HG02571 (cell line): ENCODE results near the gene TNPO1.
"Not testable (repeated sequence)": the region's sequence is repeated elsewhere in the genome, so short reads cannot be mapped to it uniquely, and the experiment has no call there.

Source experiments
- ATAC-seq: cut with Tn5 transposase; IDR thresholded peaks from one replicate; pipeline ENCODE4 v1.9.1; 2021; ENCODE audit warnings: mild to moderate bottlenecking, moderate library complexity; ENCODE audit not compliant: unreplicated experiment

TNPO1 gene

DNA sequence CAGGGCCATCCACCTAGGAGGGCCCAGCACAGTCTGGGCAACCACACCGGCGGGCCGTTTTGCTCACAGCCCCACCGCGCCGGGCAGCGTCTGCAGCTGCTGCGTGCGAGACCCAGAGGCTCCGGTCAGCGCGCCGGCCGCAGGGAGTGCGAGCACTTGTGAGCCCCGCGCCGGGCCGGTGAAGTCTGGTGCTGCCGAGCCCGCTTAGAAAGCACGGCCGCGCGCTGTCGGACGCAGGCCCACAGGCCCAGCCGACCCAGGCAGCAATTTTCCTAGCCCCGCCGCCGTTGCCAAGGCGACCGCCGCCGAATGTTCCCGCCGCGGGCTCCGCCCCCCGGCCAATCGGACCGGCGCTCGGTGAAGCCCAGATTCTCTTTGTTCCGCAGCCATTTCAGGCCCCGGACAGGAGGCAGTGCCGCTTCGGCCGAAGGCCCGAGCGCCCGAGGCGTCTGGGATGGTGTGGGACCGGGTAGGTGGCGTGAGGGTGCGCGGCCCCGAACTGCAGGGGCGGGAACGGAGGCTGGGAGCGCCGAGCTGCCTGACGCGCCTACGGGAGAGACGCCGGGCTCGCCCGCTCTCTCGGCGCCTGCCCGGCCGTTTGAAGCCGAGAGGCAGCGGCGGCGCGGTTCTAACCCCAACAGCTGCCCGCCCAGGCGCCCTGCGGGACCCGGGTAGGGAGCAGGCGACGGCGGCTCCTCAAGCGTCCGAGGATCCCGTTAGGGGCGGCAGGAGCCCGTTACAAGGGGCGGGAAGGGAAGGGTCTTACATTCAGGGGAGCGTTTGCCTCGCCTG, at the start of gene TNPO1:
Gene TNPO1, plus strand, starts transcription at position 378 of the 792 bp plus-strand sequence. Its CDS starts 77 bp downstream, at position 455.
- peak; percentile 81 for ATAC-seq

DNA sequence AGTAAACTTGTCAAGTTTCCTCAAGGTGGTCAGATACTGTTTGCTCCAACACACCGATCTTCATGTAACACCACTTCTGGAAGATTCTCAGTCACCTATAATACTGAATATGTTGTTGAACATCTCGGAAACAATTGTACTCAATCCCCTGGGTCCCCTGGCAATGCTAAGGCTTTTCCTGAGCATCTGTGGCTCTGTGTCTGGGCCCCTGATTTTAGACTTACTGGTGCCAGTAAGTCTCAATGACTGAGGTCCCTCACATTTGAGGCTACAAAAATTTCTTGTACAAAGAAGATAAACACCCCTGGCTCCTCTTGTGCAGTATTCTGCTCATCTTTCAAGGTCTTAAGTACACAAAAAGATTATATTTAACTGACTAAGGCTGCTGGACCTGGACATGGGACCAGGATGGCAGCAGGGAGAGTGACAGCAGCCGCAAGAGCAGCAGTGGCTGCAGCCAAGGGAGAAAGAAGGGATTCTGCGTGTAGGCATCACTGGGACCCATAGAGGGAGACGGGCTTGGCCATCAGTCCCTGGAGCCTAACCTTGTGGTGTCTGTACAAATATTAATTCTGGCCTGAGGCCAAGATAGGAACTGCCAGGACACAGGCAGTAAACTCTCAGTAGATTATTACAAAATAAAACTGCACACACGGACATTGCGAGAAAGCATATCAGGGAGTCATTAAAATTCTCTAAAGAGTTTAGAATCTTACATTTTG, 49.0 kb upstream of the TNPO1 start:
- no peak for ATAC-seq

DNA sequence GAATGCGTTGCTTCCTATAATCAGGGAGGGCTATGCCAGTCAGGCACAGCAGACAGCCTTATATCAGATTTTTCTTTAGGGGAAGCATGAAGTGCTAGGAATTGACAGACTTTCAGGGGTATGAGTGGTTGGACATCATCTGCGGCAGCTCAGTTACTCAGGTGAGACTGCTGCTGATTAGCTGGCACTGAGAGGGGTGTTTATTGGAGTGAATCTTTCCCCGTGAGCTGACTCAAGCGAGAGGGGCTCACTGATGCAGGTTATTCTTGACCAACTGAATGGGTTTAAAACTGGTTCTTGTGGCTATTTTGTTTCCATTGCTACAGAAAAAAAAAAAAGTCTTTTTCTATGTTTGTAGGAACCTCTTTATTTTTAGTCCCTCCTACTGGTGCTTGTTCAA, 46.2 kb upstream of the TNPO1 start:
- ATAC-seq = no peak

DNA sequence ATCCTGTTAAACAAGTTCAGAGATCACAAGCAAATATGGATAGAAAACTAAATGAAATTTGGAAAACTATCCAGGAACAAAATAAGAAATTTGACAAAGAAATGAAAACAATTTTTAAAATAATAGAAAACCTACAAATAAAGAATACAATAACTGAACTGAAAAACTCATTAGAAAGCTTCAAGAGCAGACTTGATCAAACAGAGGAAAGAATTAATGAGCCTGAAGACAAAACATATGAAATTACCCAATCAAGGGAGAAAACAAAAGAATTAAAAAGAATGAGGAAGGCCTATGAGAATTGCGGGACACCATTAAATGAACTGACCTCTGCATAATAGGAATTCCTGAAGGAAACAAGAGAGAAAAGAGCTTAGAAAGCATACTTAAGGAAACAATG, 39.8 kb upstream of the TNPO1 start:
- ATAC-seq = no peak

DNA sequence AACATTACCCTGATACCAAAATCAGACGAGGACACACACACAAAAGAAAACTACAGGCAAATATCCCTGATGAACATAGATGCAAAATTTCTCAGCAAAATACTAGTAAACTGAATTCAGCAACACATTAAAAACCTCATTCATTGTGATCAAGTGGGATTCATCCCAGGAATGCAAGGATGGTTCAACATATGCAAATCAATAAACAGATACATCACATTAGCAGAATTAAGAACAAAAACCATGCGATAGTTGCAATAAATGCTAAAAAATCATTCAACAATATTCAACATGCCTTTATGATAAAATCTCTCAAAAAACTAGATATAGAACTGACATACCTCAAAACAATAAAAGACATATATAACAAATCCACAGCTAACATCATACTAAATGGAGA, 36.9 kb upstream of the TNPO1 start:
- ATAC-seq = no peak

DNA sequence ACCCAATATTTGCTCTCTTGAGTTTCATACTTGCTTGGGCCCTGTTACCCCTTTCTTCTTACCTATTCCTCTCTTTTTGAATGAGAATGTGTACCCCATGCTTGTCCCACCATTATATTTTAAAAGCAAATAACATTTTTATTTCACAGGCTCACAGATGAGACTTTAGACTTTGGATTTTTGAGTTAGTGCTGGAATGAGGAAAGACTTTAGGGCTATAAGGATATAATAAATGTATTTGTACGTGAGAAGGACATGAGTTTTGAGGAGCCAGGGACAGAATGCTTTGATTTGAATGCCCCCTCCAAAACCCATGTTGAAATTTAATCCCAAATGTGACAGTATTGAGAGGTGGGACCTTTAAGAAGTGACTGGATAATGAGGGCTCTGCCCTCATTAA, 33.1 kb upstream of the TNPO1 start:
- no peak for ATAC-seq

DNA sequence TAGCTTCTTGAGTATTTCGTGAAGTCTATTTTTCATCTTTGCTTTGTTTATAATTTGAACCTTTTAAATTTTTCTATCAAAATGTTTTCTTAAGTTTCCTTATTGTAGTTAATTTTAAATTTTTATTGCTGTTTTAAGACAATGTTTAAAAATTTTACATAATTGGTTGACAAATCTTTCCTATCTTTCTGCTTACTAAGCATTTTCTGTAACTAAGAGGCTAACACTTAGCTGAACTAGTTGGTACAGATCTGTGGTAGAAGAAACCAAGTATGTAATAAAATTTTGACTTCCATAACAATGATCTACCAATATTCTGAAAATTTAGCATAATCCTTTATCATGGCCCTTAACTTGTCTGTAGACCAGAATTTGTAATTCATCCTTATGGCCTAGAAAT, 32.3 kb upstream of the TNPO1 start:
- ATAC-seq = no peak

DNA sequence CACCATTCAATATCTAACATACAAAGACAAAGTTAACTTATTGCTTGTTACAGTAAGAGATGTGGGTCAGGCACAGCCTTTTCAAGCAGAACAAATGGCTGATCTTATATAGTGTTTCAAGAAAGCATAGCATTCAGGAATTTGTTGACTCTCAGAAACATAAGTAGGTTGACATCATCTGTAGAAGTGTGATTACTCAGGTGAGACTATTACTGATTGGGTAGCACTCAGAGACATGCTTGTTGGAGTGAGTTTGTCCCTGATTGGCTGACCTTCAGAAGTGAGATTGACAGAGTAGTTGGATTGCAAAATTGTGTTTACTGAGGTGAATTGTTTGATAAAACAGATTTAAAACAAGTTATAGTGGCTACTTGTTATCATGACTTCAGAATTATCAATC, 30.7 kb upstream of the TNPO1 start:
- no peak for ATAC-seq

DNA sequence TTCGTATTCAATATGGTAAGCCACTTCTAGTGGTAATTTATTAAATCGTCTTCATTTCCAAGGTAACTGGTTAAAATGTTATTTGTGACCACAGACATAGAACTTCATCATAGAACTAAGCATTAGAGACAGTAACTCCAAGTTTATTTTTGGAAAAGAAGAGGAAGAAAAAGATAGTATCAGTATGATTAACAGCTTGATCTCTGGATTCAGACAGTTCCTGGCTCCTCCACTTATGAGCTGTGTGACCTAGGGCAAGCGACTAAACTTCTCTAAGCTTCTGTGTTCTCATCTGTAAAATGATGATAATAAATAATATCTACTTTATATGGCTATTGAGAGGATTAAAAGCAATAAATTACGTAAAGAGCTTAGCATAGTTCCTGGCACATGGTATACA, 29.8 kb upstream of the TNPO1 start:
- ATAC-seq = no peak

DNA sequence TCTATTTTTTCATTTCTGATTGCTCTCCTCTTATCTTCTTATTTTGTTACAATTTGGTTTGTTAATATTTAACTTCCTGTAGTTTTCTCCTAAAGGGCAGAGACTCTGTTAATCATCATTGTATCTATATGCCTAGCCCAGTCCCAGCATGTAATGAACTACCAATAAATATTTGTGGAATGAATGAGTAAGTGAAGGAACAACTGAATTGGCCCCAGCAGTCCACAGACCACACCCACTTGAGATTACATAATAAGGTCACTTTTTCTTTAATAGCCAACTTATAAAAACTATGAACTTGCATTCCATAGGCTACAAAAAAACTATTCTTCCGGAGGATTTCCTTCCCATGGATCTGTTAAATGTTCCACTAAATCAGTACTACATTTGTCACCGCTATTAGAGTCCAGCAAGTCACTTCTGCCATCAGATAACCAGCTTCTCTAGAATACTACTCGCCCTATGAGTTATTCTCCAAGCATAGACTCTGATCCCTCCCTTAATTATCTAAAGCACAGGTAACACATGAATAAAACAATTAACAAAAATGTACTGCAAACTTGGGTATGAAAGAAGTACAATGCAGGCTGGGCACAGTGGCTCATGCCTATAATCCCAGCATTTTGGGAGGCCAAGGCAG, 27.5 kb upstream of the TNPO1 start:
- no peak for ATAC-seq

DNA sequence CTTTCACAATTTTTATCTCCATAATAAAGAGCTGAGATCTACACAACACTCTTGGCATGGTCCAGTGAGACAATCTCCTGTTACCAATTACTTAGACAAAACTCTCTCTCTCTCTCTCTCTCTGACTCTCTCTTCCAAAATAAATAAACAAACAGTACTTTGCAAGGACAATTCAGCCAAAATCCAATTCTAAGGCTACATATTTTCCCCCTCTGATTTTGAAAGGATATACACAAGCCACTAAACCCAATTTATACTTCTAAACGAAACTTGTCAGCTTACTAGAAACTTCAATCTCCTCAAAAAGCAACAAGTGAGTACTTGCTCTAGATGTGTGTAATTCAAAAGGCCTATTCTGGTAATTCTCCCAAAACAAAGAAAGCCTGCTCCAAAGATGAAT, 26.3 kb upstream of the TNPO1 start:
- no peak for ATAC-seq

DNA sequence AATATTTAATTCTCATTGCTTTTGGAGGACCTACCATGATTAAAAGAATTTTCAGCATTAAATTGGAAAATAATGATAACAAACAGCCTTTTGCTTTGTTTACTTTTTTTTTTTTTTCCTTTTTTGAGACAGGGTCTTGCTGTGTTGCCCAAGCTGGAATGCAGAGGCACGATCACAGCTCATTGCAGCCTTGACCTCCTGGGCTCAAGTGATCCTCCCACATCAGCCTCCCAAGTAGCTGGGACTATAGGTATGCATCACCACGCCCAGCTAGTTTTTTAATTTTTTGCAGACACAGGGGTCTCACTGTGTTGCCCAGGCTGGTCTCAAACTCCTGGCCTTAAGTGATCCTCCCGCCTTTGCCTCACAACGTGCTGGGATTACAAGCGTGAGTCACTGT, 23.8 kb upstream of the TNPO1 start:
- not testable (repeated sequence) for ATAC-seq

DNA sequence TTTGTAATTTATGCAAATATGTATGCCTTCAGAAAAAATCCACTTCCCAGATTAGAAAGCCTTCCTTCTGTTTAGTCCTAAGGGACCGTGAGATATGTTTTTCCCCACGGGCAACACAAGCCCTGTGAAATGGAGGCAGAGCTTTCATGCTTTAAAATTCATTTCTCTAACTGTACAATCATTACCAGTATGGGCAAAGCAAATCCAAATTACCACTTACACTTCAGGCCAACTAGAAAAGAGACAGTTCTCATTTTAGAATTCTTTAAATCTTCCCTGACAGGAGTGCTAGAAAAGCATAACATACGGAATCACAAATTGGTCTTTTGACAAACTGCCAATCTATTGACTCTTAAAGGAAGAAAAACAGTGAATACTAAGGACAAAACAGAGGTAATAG, 20.5 kb upstream of the TNPO1 start:
- no peak for ATAC-seq

DNA sequence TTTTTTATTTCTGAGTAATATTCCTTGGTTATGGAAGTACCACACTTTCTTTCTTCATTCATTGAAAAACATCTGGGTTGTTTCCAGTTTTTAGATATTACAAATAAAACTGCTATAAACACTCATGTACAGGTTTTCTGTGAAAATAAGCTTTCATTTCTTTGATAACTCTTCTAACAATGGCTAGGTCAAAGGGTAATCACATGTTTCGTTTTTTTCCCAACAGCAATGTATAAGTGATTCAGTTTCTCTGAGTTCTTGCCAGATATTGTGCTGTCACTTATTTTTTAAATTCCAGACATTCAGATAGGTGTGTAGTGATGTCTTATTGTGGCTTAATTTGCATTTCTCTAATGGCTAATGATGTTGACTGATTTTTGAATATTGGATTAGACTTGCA, 16.7 kb upstream of the TNPO1 start:
- ATAC-seq = no peak

DNA sequence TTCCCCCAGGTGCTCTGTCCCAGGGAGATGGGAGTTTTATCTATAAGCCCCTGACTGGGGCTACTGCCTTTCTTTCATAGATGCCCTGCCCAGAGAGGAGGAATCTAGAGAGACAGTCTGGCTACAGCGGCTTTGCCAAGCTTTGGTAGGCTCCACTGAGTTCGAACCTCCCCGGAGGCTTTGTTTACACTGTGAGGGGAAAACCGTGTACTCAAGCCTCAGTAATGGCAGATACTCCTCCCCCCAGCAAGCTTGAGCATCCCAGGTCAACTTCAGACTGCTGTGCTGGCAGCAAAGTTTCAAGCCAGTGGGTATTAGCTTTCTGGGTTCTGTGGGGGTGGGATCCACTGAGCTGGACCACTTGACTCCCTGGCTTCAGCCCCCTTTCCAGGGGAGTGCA, 7.8 kb upstream of the TNPO1 start:
- ATAC-seq = not testable (repeated sequence)

DNA sequence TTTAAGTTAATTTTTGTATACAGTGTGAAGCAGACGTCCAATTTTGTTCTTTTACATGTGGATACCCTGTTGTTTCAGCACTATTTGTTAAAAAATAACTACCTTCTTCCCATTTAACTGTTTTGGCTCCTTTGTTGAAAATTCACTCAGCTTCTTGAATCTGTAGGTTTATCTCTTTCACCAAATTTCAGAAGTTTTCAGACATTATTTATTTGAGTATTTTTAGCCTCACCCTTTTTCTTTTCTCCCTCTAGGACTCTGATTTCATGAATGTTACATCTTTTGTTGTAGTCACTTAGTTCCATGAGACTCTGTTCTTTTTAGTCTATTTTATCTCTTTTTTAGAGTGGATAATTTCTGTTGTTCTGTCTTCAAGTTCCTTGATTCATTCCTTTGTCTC, 4.6 kb upstream of the TNPO1 start:
- no peak for ATAC-seq

DNA sequence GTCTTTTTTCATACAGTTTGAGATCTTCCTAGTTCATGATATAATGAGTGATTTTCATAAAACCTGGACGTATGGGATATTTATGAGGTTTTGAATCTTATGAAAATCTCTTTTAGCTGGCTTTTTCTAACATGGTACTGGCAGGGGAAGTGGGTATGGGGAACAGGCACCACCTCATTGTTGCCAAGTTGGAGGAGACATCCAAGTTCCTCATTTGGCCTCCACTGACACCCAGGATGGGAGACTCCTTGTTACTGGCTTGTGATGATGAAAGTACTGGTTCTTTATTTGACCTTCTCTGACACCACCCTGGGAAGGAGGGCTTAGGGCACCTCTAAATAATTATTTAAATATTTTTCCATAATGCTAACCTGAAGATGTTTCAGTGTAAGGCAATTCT, 4.0 kb upstream of the TNPO1 start:
- no peak for ATAC-seq

DNA sequence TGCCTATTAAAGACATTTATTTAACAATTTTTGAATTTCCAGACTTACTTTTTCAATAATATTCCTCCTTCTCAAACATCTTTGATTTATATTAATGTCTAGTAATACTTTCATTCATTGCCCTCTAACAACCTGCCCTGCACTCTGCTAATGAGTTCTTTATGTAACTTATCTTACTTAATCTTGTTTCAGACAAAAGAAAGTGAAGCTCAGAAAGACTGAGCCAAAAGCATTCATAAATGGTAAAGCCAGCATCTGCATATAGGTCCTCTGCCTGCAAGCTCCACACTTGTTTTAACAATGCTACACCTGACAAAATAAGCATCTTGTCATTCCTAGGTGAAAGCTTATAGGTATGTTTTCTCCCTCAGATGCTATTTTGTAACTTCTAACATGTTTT, 2.4 kb upstream of the TNPO1 start:
- no peak for ATAC-seq

DNA sequence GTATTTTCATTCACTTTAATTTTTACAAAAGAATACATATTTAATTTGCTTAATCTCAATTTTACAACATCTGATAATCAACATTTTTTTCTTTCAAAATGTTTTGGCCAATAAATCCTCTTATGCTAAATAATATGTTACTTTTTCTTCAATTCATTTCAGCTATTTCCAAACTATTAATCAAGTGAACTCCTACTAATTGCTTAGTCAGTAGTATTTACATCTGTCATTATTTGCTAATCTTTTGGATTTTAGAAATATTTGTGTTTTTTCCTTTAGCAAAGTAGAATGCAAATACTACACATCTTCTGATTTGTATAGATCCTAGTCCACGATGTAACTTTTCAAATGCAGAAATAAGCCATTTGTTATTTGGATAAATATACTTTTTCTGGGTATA, 1.6 kb upstream of the TNPO1 start:
- no peak for ATAC-seq

DNA sequence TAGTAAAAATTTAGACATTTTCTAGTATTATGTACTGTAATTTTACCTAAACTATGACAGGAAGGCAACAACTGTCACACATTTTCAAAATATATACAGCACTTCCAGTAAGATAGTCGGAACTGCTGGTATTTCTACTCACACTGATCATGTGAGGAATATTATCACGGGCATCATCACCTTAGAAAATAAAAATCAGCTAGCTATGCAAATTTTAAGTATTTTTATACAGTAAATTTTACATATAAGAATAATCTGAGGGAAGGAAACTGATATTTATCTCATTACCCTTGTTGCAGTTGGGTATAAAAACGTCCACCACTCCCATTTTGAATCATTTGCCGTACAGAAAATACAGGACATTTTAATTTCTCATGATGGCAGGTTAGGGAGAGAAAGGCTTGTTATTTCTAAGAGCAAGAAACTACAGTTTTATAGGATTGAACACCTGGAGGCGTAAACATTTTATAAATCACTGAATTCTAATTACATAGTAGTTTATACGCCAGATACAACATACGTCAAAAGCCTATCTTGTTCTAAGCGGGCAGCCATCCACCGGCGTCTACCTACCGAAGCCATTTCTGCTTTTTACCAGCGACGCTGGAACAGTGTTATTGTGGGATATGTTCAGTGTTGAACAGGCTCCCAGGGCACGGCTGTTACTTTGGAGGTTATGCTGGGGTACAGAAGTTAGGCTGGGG, 729 bp upstream of the TNPO1 start:
- no peak for ATAC-seq

DNA sequence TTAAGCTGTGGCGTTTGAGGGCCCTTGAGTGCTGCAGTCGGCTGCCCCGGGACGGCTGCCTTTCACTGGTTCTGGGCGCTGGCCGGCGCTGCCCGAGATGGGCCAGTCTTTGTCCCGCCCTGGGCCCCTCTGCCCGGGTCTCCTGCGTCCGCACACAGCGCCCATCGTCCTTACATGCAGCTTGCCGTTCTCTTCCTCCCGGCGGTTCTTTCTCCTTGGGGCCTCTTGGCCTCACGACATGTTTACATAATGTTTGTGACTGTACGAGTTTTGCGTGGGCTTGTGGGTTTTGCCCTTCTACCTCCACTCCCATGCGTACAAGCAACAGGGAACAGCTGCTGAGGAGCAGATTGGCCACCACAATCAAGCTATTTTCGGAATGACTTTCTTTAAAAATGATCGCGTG, 618 bp downstream of the TNPO1 start:
- peak; percentile 36 for ATAC-seq
